NCI-H2081 treated with DMSO at 0.1 percent for 48 hours (cell line): ENCODE measurements around the gene TEX11.
"Not testable (repeated sequence)": the region's sequence is repeated elsewhere in the genome, so short reads cannot be mapped to it uniquely, and the experiment has no call there.

ENCODE experiments used
- DNase-seq: peaks from one replicate; lab custom pipeline; 2025; lab: John Stamatoyannopoulos, UW

Gene TEX11

GRCh38 chrX:70592091-70592490, 316.4 kb downstream of the TEX11 start:
- no peak for DNase-seq

DNA sequence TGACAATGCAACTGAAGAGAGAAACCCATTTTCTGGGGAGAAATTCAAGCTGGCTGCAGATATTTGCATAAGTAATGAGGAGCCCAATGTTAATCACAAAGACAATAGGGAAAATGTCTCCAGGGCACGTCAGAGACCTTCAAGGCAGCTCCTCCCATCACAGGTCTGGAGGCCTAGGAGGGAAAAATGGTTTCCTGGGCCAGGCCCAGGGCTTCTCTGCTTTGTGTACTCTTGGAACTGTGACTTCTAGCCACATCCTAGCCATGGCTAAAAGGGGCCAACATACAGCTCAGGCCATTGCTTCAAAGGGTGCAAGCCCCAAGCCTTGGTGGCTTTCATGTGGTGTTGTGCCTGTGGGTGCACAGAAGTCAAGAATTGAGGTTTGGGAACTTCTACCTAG, 321.4 kb downstream of the TEX11 start:
- not testable (repeated sequence) for DNase-seq

DNA sequence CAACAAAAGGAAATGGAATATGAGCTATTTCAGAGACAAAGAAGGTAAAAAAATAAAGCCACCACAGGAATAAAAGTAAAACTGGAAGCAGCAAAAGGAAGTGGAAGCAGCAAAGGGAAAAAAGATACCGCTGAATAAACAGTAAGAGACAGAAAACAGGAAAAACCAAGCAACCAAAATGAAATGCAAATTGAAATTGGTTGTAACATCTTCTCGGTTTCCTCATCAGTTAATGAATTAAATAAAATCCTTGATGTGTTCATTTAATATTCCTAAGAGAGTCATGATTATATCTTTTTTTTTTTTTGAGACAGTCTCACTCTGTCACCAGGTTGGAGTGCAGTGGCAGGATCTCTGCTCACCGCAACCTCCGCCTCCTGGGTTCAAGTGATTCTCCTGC, 331.1 kb downstream of the TEX11 start:
- DNase-seq, result no peak

- DNase-seq, result not testable (repeated sequence)
Observed at GRCh38 chrX:70569922-70570576, 338.5 kb downstream of the TEX11 start.

- DNase-seq, result no peak
Observed at GRCh38 chrX:70554948-70555347, 353.6 kb downstream of the TEX11 start.

GRCh38 chrX:70554523-70554922, 354.0 kb downstream of the TEX11 start:
- no peak for DNase-seq

GRCh38 chrX:70554081-70554480, 354.4 kb downstream of the TEX11 start:
- no peak for DNase-seq

DNA sequence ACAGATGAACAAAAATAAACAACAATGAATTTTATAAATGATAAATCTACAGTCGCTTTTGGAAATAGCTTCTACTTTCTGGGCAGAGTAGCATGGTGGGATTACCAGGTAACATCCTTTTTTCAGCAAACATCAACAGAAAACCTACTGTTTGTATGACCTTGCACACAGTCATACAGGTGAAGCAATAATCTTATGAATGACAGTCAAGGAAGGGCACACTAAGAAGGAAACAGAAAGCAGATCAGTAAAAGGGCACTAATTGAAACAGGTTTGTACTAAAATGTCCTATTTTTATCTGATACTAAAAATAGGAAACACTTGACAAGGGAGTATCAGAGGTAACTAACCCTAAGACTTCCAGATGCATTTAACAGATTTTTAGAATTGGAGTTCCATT, 355.0 kb downstream of the TEX11 start:
- no peak for DNase-seq

DNA sequence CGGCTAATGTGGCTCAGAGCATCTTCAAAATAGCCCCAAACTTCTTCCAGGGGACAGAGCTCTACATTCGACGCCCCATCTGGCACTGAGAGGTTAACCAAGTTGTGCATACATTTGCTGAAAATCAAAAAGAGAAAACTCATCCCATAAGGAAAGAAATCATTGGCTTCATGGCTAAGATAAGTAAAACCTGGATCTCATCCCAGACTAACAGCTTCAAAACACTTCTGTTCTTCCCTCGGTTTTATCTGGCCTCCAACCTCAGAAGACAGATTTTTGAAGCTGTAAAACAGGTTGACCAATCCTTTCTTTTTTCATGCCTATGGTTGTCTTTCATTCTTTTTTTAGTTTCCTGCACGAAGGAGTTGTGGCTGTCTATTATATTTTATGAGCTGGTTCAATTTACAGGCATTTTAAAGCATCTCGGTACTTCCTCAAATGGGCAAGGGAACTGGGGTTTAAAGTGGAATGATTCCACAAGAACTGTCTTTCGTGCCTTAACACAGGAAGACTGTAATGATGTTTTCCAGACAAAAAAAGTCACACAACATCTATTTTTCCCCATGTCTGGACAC, 356.3 kb downstream of the TEX11 start:
- no peak for DNase-seq

GRCh38 chrX:70549429-70549828, 359.1 kb downstream of the TEX11 start:
- no peak for DNase-seq

- DNase-seq, result no peak
Observed at GRCh38 chrX:70535198-70535597, 373.3 kb downstream of the TEX11 start.

GRCh38 chrX:70527610-70528345, 380.7 kb downstream of the TEX11 start:
- DNase-seq, result no peak

DNA sequence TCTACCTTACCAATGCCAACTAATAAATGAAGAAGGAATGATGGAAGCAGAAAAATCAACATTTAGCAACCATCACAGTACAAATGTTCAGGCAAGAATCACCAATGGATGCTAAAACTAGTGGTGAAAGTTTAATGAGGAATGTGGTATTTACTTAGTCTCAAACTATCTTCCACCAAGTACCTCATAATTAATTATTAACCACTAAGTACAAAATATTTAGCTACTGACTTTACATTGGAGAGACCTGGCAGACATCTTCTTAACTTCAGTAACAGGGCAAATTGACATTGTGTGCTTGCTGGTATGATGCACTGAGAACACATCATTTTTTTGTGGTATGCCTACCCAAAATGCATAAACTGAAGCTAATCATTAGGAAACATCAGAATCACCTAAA, 381.5 kb downstream of the TEX11 start:
- no peak for DNase-seq

- no peak for DNase-seq
Observed at GRCh38 chrX:70525733-70526132, 382.8 kb downstream of the TEX11 start.

GRCh38 chrX:70515692-70516091, 392.8 kb downstream of the TEX11 start:
- DNase-seq, result not testable (repeated sequence)

DNA sequence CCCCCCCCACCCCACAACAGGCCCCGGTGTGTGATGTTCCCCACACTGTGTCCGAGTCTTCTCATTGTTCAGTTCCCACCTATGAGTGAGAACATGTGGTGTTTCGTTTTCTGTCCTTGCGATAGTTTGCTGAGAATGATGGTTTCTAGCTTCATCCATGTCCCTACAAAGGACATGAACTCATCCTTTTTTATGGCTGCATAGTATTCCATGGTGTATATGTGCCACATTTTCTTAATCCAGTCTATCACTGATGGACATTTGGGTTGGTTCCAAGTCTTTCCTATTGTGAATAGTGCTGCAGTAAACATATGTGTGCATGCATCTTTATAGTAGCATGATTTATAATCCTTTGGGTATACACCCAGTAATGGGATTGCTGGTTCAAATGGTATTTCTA, 393.2 kb downstream of the TEX11 start:
- not testable (repeated sequence) for DNase-seq

DNA sequence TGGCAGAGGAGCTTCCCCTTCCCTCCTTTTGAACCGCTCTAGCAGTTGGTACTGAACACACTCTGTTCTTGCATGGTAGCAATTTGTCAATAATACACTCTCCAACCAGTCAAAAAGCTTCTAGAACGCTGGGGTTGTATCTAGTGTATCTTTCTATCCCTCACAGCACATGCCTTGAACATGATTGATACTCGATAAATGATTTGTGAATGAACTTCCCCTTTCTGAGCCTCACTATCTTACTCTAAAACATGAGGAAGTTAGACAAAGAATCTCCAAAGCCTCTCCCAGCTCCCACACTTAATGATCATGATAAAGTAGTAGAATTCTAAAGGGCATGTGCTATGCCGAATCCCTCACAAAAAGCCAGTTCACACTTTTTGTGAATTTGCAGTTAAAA, 399.4 kb downstream of the TEX11 start:
- DNase-seq, result no peak

- no peak for DNase-seq
Observed at GRCh38 chrX:70508296-70508911, 400.1 kb downstream of the TEX11 start.

DNA sequence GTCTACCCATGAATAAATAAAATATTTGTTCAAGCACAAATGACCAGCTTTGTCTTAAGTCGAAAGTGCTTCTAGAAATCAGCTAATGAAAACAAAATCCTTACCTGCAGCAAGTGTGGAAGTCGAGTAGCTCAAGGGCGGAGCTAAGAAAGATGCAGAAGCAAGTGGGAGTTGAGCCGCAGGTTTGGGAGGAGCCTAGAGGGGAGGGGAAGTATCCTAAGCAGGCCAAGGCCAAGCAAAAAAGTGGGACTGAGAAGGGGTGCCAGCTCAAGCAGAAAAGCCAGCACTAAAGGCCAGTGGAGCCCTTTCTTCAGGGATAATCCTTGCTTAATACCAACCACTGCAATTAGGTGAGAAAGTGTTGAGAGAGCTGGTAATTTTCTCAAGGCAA, 403.1 kb downstream of the TEX11 start:
- DNase-seq, result no peak

GRCh38 chrX:70504772-70505450, 403.6 kb downstream of the TEX11 start:
- DNase-seq, result no peak

- no peak for DNase-seq
Observed at GRCh38 chrX:70500826-70501225, 407.7 kb downstream of the TEX11 start.

- DNase-seq, result no peak
Observed at GRCh38 chrX:70498129-70498528, 410.4 kb downstream of the TEX11 start.
